Left renal cortex interstitium (tissue), 4 donors: Measurements from ENCODE around the gene COL21A1. TPM values are rescaled to one million over a fixed set of nuclear protein-coding genes. Genes with fewer than 3 reads are reported as not detected.

ENCODE experiments used
- DNase-seq, 4 donors: peaks; one replicate each; pipeline ENCODE4 v3.0.0-alpha.2; 2013; ENCODE audit warnings: low read depth in 4 of 4, low spot score in 2 of 4, missing footprints in 1 of 4
- polyA plus RNA-seq, 4 donors: library from polyadenylated mRNA; unstranded; fragments of 120-200 nt; gene quantifications; one replicate each; pipeline ENCODE4 v1.2.1, GENCODE V29; 2013; ENCODE audit not compliant: insufficient read length in 4 of 4

The COL21A1 gene
- polyA plus RNA-seq, 4 donors, result 102 to 152 (median 135) TPM

GRCh38 chr6:56143796-56144195 is 103.6 kb downstream of the COL21A1 start:
- no peak for DNase-seq

- DNase-seq, result no peak
Measured at GRCh38 chr6:56140090-56140489, 107.3 kb downstream of the COL21A1 start.

GRCh38 chr6:56115715-56116114 is 131.7 kb downstream of the COL21A1 start:
- no peak for DNase-seq

- no peak for DNase-seq
Measured at GRCh38 chr6:56109149-56109548, 138.2 kb downstream of the COL21A1 start.

- no peak for DNase-seq
Measured at GRCh38 chr6:56106231-56106630, 141.1 kb downstream of the COL21A1 start.

GRCh38 chr6:56104591-56104990 is 142.8 kb downstream of the COL21A1 start:
- DNase-seq, result no peak

GRCh38 chr6:56102216-56102615 is 145.2 kb downstream of the COL21A1 start:
- DNase-seq, result no peak

- no peak for DNase-seq
Measured at GRCh38 chr6:56101141-56101553, 146.2 kb downstream of the COL21A1 start.

- no peak for DNase-seq
Measured at GRCh38 chr6:56096946-56097621, 150.3 kb downstream of the COL21A1 start.

- DNase-seq, result no peak
Measured at GRCh38 chr6:56096541-56096940, 150.8 kb downstream of the COL21A1 start.

- DNase-seq, result no peak
Measured at GRCh38 chr6:56093776-56094175, 153.6 kb downstream of the COL21A1 start.

GRCh38 chr6:56091159-56091869 is 156.1 kb downstream of the COL21A1 start:
- DNase-seq, result no peak

GRCh38 chr6:56088641-56089040 is 158.7 kb downstream of the COL21A1 start:
- DNase-seq, result no peak

GRCh38 chr6:56087421-56087820 is 160.0 kb downstream of the COL21A1 start:
- no peak for DNase-seq

- DNase-seq, result no peak
Measured at GRCh38 chr6:56079751-56080540, 167.4 kb downstream of the COL21A1 start.

- no peak for DNase-seq
Measured at GRCh38 chr6:56076033-56076432, 171.3 kb downstream of the COL21A1 start.

GRCh38 chr6:56073761-56074160 is 173.6 kb downstream of the COL21A1 start:
- DNase-seq, result no peak

- no peak for DNase-seq
Measured at GRCh38 chr6:56073315-56073714, 174.1 kb downstream of the COL21A1 start.

- DNase-seq, result no peak
Measured at GRCh38 chr6:56072856-56073255, 174.5 kb downstream of the COL21A1 start.

- DNase-seq, result no peak
Measured at GRCh38 chr6:56065408-56065807, 182.0 kb downstream of the COL21A1 start.

- no peak for DNase-seq
Measured at GRCh38 chr6:56062836-56063235, 184.5 kb downstream of the COL21A1 start.
